Heart left ventricle (tissue), 16 donors: ENCODE results near the gene STPG3. TPM values are rescaled to one million over a fixed set of nuclear protein-coding genes. Genes with fewer than 3 reads are reported as not detected.
A peak's percentile ranks its signal among the peaks of the same experiment; 100 is the strongest.
"Not testable (repeated sequence)": the region's sequence is repeated elsewhere in the genome, so short reads cannot be mapped to it uniquely, and the experiment has no call there.

Experiments
- ATAC-seq, 4 donors: fragments of 200-7000 bp; cut with Tn5 transposase; one replicate each; pipeline ENCODE4 v1.9.1; 2020 to 2022; ENCODE audit warnings: moderate library complexity in 4 of 4, mild to moderate bottlenecking in 3 of 4, moderate number of reproducible peaks in 1 of 4
- DNase-seq, 5 donors: peaks; one replicate each; pipeline ENCODE4 v3.0.0-alpha.2; 2020
- H3K27ac ChIP-seq, 12 donors: fragments of 200-600 bp; sonication (generic) in 4 of 12; one replicate each; pipeline versions ENCODE4 v1.5.0 to v1.8.0; 2016 to 2022; ENCODE audit warnings: mild to moderate bottlenecking in 2 of 12
- H3K27me3 ChIP-seq, 9 donors: fragments of 200-600 bp; sonication (generic) in 2 of 9; one replicate each; pipeline versions ENCODE4 v1.5.1 to v1.8.0; 2016 to 2022; ENCODE audit warnings: mild to moderate bottlenecking in 3 of 9
- H3K36me3 ChIP-seq, 9 donors: fragments of 200-600 bp; sonication (generic) in 2 of 9; one replicate each; pipeline versions ENCODE4 v1.5.0 to v1.8.0; 2018 to 2022; ENCODE audit warnings: mild to moderate bottlenecking in 2 of 9
- H3K4me1 ChIP-seq, 12 donors: fragments of 200-600 bp; sonication (generic) in 4 of 12; one replicate each; pipeline versions ENCODE4 v1.5.0 to v1.8.0; 2016 to 2022; ENCODE audit warnings: mild to moderate bottlenecking in 3 of 12
- H3K4me3 ChIP-seq, 12 donors: fragments of 200-600 bp; sonication (generic) in 4 of 12; one replicate each; pipeline versions ENCODE4 v1.5.0 to v1.8.0; 2017 to 2022; ENCODE audit warnings: mild to moderate bottlenecking in 9 of 12, moderate library complexity in 4 of 12
- H3K9me3 ChIP-seq, 12 donors: fragments of 200-600 bp; sonication (generic) in 4 of 12; one replicate each; pipeline versions ENCODE4 v1.5.0 to v1.8.0; 2016 to 2022; ENCODE audit warnings: mild to moderate bottlenecking in 1 of 12
- POLR2A ChIP-seq, 2 donors: fragments of 450-650 bp; IDR thresholded peaks; one replicate each; pipeline ENCODE4 v1.6.1; 2017; ENCODE audit warnings: antibody characterized with exemption in 2 of 2, mild to moderate bottlenecking in 2 of 2, moderate library complexity in 2 of 2
- WGBS, 4 donors: extraction: QIAGEN DNeasy Blood & Tissue Kit in 2 of 4; methylation state at CpG; one replicate each; pipeline versions ENCODE4 v1.1.5 to v1.1.7; 2013 to 2018; 5-methylcytosine and 5-hydroxymethylcytosine counted together
- intact Hi-C, 10 donors: fragments of 100-400 bp; cut with DNase I; formaldehyde crosslinking; loops; one replicate each; pipeline versions ENCODE4 v1.11.1 to v1.14.2; 2022
- polyA plus RNA-seq, 2 donors: library from polyadenylated mRNA; stranded (reverse); fragments of 200-250 nt; gene quantifications; one replicate each; pipeline ENCODE4 v1.2.3, GENCODE V29; 2013
- total RNA-seq, 9 donors: library from RNA; depleted of rRNA in 2 of 9; stranded (reverse); fragments of >200 nt in 2 of 9; fragmentation: NEBNext Ultra II Directional in 3 of 9; extraction: Animal tissue kit (Norgen Biotek cat#: 25700) in 3 of 9; gene quantifications; one replicate each; pipeline versions ENCODE4 v1.1.0 to v1.2.4, GENCODE V29; 2016 to 2023
- TF ChIP-seq, protein P1 (sequence below), 12 donors: fragments of 200-600 bp; sonication (generic) in 4 of 12; IDR thresholded peaks; one replicate each; pipeline versions ENCODE4 v1.5.0 to v1.8.0; 2018 to 2022; ENCODE audit warnings: antibody characterized with exemption in 12 of 12, mild to moderate bottlenecking in 5 of 12
- donor health status: ischemic (EF 13 %, LVEDD 7.1; RV severe dilation, severe dysfunction).
- donor health status: healthy with polysubstance abuse.
- donor health status: DM: no; HTN: yes; CAD: no.
- donor health status: DM: no; HTN: no; CAD: no.
- donor health status: ischemic (EF 25% LVEDD 6.9; RV normal size, moderate dysfunction).
- donor health status: ischemic (EF 25% LVEDD 5.7; RV mildly dilated, moderate dysfunction).
- donor health status: healthy.
- donor health status: DM: yes; HTN: yes; CAD: no.
- donor health status: ischemic (EF 35%, LVEDD 5.7; RV mildly dilated, moderate dysfunction).
- donor health status: nonischemic (EF 11% LVEDD 7.7; RV severe dilation, severe dysfunction).
- donor health status: DM: yes; HTN: yes; CAD: no.
- donor health status: PGD.
- donor health status: ischemic (EF 29% LVEDD 5.4; RV normal size, mild dysfunction).
- donor health status: nonischemic (EF 23%, LVEDD 6.1; RV moderate dilation, normal function).

STPG3 gene
- total and polyA plus RNA-seq, 11 donors: 0.23 to 0.61 (median 0.31) TPM; not detected in 8

DNA sequence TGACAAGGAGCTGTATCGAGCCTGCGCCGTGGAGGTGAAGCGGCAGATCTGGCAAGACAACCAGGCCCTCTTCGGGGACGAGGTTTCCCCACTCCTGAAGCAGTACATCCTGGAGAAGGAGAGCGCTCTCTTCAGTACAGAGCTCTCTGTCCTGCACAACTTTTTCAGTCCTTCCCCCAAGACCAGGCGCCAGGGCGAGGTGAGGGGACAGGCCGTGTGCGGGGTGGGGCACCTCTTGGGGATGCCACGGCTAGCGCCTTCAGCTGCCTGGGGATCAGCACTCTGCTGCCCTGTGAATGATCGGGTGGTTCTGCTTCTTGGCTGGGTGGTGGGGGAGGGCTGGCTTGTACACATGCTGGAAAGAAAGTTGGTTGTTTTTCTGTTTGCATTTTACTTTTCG, 5.8 kb downstream of the STPG3 start:
- peak overlapping the region in 6 of 12 donors; percentile 87 to 100 (median 99) for H3K4me3 ChIP-seq
- no peaks in the 10 kb centered on the region for H3K27me3 ChIP-seq
- TF ChIP-seq, protein P1, sequence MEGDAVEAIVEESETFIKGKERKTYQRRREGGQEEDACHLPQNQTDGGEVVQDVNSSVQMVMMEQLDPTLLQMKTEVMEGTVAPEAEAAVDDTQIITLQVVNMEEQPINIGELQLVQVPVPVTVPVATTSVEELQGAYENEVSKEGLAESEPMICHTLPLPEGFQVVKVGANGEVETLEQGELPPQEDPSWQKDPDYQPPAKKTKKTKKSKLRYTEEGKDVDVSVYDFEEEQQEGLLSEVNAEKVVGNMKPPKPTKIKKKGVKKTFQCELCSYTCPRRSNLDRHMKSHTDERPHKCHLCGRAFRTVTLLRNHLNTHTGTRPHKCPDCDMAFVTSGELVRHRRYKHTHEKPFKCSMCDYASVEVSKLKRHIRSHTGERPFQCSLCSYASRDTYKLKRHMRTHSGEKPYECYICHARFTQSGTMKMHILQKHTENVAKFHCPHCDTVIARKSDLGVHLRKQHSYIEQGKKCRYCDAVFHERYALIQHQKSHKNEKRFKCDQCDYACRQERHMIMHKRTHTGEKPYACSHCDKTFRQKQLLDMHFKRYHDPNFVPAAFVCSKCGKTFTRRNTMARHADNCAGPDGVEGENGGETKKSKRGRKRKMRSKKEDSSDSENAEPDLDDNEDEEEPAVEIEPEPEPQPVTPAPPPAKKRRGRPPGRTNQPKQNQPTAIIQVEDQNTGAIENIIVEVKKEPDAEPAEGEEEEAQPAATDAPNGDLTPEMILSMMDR (IDR thresholded peaks at IDR 0.05): no peak
- TF ChIP-seq POLR2A (IDR thresholded peaks at IDR 0.05): no peak
- intact Hi-C loops: no loop called here
- no peaks in the 10 kb centered on the region for H3K9me3 ChIP-seq
- peak in 1 of 5 donors; percentile 44 for DNase-seq
- no peak overlapping the region for H3K27ac ChIP-seq
- no peak for ATAC-seq
- peaks cover 7 to 28% (median 20%) of the 10 kb centered on the region in 12 donors for H3K4me1 ChIP-seq
- WGBS, 4 donors: 85 to 93% (median 90%) methylated on average over 14 to 15 of the region's 15 CpGs
- peaks cover 0 to 40% (median 29%) of the 10 kb centered on the region in 9 donors for H3K36me3 ChIP-seq

DNA sequence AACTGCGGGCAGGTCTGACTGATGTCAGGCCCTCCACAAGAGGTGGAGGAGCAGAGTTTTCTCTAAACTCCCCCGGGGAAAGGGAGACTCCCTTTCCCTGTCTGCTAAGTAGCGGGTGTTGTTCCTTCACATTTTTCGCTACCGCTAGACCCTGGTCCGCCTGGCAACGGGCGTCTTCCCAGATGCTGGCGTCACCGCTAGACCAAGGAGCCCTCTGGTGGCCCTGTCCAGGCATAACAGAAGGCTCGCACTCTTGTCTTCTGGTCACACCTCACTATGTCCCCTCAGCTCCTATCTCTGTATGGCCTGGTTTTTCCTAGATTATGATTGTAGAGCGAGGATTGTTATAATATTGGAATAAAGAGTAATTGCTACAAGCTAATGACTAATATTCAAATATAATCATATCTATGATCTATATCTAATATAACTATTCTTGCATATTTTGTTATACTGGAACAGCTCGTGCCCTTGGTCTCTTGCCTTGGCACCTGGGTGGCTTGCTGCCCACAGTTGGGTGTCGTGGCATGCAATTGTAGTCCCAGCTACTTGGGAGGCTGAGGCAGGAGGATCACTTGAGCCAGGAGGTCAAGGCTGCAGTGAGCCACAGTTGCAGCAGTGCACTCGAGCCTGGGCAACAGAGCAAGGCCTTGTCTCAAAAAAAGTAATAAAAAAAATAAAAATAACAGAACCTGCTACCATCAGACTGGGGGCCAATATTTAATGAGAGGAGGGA, 11.3 kb downstream of the STPG3 start:
- DNase-seq: peak in 2 of 5 donors; percentile 25 to 32
- 30 to 57% (median 31%) methylated on average over 7 to 15 of the region's 15 CpGs for WGBS, 4 donors

DNA sequence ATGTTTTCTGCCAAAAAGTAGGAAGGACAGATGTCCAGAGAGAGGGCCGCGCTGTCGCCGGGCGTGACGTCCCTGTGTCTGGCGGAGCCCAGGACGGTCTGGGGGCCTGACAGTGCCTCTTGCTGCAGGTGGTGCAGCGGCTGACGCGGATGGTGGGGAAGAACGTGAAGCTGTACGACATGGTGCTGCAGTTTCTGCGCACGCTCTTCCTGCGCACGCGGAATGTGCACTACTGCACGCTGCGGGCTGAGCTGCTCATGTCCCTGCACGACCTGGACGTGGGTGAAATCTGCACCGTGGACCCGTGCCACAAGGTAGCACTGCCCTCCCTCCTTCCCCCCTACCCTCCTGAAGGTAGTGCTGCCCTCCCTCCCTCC, 11.8 kb downstream of the STPG3 start:
- TF ChIP-seq, protein P1 (IDR thresholded peaks at IDR 0.05): no peak
- no peak for TF ChIP-seq POLR2A (IDR thresholded peaks at IDR 0.05)
- ATAC-seq (peak in 2 of 4 donors; percentile 18 to 20), DNase-seq (peak in 1 of 5 donors; percentile 7)
- no peak overlapping the region for H3K27ac ChIP-seq
- peaks cover 0 to 73% (median 57%) of the 10 kb centered on the region in 9 donors for H3K36me3 ChIP-seq
- H3K27me3 ChIP-seq: no peaks in the 10 kb centered on the region
- H3K4me3 ChIP-seq: no peak overlapping the region
- no peaks in the 10 kb centered on the region for H3K9me3 ChIP-seq
- peaks cover 0 to 22% (median 3%) of the 10 kb centered on the region in 12 donors for H3K4me1 ChIP-seq
- 84 to 93% (median 90%) methylated on average over 24 of the region's 24 CpGs for WGBS, 4 donors
- intact Hi-C loops: no loop called here

More for the DNA sequence above, 11.3 kb downstream of the STPG3 start:
- H3K9me3 ChIP-seq, H3K27ac ChIP-seq, intact Hi-C loops, H3K4me3 ChIP-seq, H3K27me3 ChIP-seq, ATAC-seq: not testable (repeated sequence)
- Histone ChIP-seq H3K4me1 (peaks cover 0 to 16% (median 0%) of the 10 kb centered on the region in 12 donors), H3K36me3 (peaks cover 0 to 73% (median 53%) of the 10 kb centered on the region in 9 donors)
- TF ChIP-seq, protein P1 (IDR thresholded peaks at IDR 0.05): peak; percentile 38 to 58 (median 50)

DNA sequence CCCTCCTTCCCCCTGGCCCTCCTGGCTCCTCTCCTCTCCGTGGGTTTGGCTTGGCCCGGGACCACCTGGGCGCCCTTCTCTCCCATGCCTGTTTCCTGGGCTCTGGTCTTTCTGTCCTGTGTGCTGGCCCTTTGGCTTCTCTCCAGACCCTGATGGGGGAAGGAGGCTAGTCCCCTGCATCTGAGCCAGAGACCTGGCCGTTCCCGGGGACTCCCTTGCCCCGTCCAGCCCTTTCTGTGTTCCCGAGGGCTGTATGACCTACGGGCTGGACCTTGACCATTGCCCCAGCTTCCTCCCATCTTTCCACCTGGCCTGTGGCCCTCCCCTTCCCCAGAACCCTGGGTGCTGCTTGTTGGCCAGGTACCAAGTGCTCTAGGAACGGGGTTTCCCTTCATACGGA, 12.4 kb downstream of the STPG3 start:
- 81 to 87% (median 82%) methylated on average over 10 of the region's 10 CpGs for WGBS, 4 donors
- Histone ChIP-seq H3K9me3 (no peaks in the 10 kb centered on the region), H3K4me1 (peaks cover 0 to 28% (median 9%) of the 10 kb centered on the region in 12 donors), H3K27me3 (no peaks in the 10 kb centered on the region), H3K4me3 (no peak overlapping the region), H3K27ac (no peak overlapping the region), H3K36me3 (peaks cover 0 to 71% (median 53%) of the 10 kb centered on the region in 9 donors)
- TF ChIP-seq, protein P1 (IDR thresholded peaks at IDR 0.05): no peak
- TF ChIP-seq POLR2A (IDR thresholded peaks at IDR 0.05): no peak
- intact Hi-C loops: no loop called here
- DNase-seq (peak in 1 of 5 donors; percentile 7), ATAC-seq (no peak)
